Natural killer cell (primary cell): ENCODE measurements around the gene HOXA6. TPM values are rescaled to one million over a fixed set of nuclear protein-coding genes. Genes with fewer than 3 reads are reported as not detected.

Experiments used
- ATAC-seq, 3 donors: fragments of 150-1000 bp in 2 of 3; fragments of 200-7000 bp in 1 of 3; cut with Tn5 transposase; 1 replicate in 1 of 3; 2 replicates in 2 of 3; pipeline ENCODE4 v1.10.0; 2021; ENCODE audit warnings: mild to moderate bottlenecking in 2 of 3, moderate library complexity in 2 of 3
- DNase-seq, 2 donors: peaks; one replicate each; pipeline versions ENCODE4 v3.0.0 to v3.0.0-alpha.2; 2013 to 2021; ENCODE audit warnings: mixed read lengths in 1 of 2
- H3K27ac ChIP-seq: one replicate; pipeline ENCODE4 v1.5.1; 2013; ENCODE audit warnings: mild to moderate bottlenecking, low read length
- H3K27me3 ChIP-seq: one replicate; pipeline ENCODE4 v1.6.1; 2013; ENCODE audit warnings: low read length; ENCODE audit not compliant: control insufficient read depth, insufficient read depth
- H3K36me3 ChIP-seq: one replicate; pipeline ENCODE4 v1.6.1; 2013; ENCODE audit warnings: low read length; ENCODE audit not compliant: control insufficient read depth, insufficient read depth
- H3K4me1 ChIP-seq: one replicate; pipeline ENCODE4 v1.6.1; 2013; ENCODE audit warnings: low read length; ENCODE audit not compliant: control insufficient read depth, insufficient read depth
- H3K4me3 ChIP-seq: one replicate; pipeline ENCODE4 v1.5.1; 2013; ENCODE audit warnings: low read length
- H3K9me3 ChIP-seq: one replicate; pipeline ENCODE4 v1.6.1; 2013; ENCODE audit warnings: low read length; ENCODE audit not compliant: control insufficient read depth, insufficient read depth
- H3K27ac Mint-ChIP-seq, 2 donors: one replicate each; pipeline ENCODE4 v1.8.0; 2022; ENCODE audit warnings: mild to moderate bottlenecking in 2 of 2, mixed read lengths in 2 of 2, moderate library complexity in 1 of 2
- H3K27me3 Mint-ChIP-seq, 2 donors: one replicate each; pipeline ENCODE4 v1.8.0; 2022; ENCODE audit warnings: low read depth in 2 of 2, mixed read lengths in 2 of 2
- H3K36me3 Mint-ChIP-seq: one replicate; pipeline ENCODE4 v1.8.0; 2022; ENCODE audit warnings: mixed read lengths
- H3K4me1 Mint-ChIP-seq, 2 donors: one replicate each; pipeline ENCODE4 v1.8.0; 2022; ENCODE audit warnings: mixed read lengths in 2 of 2
- H3K4me3 Mint-ChIP-seq: one replicate; pipeline ENCODE4 v1.8.0; 2022; ENCODE audit warnings: mild to moderate bottlenecking, moderate library complexity, mixed read lengths
- H3K9me3 Mint-ChIP-seq, 2 donors: one replicate each; pipeline ENCODE4 v1.8.0; 2022; ENCODE audit warnings: mixed read lengths in 2 of 2
- CTCF ChIP-seq: fragments of 200-600 bp; IDR thresholded peaks from one replicate; pipeline ENCODE4 v1.8.0; 2022; ENCODE audit warnings: antibody characterized with exemption
- WGBS: methylation state at CpG from one replicate; pipeline ENCODE4 v1.1.7; 2013; ENCODE audit warnings: missing lambda C conversion rate; ENCODE audit not compliant: insufficient coverage; 5-methylcytosine and 5-hydroxymethylcytosine counted together
- intact Hi-C: fragments of 100-400 bp; cut with micrococcal nuclease; formaldehyde crosslinking; loops from one replicate; pipeline ENCODE4 v1.14.2; 2022
- total RNA-seq, 4 donors: library from RNA; stranded (reverse); fragments of 120-200 nt in 1 of 4; gene quantifications; one replicate each; pipeline versions ENCODE4 v1.2.3 to v1.2.4, GENCODE V29; 2013 to 2022

HOXA6 gene
- total RNA-seq, 3 donors from 2014 or later (not counting 1 experiment from before 2014, with no cell fraction given), result 0.28 to 0.65 (median 0.43) TPM

GRCh38 chr7:27146491-27147198 lies 929 bp downstream of the HOXA6 start:
- peak overlapping the region; percentile 45 for H3K4me3 Mint-ChIP-seq
- H3K4me1 Mint-ChIP-seq, result peaks cover 14 to 30% of the 10 kb centered on the region in 2 donors
- H3K4me3 ChIP-seq, result no peak overlapping the region
- H3K27ac ChIP-seq, result no peak overlapping the region
- DNase-seq, result no peak
- peaks cover 43% of the 10 kb centered on the region for H3K27me3 ChIP-seq
- peaks cover 42% of the 10 kb centered on the region for H3K4me1 ChIP-seq
- no peak for TF ChIP-seq CTCF
- no peaks in the 10 kb centered on the region for H3K9me3 Mint-ChIP-seq
- intact Hi-C loops, result no loop called here
- 91% methylated on average over 5 of the region's 5 CpGs for WGBS
- no peaks in the 10 kb centered on the region for H3K36me3 Mint-ChIP-seq
- no peaks in the 10 kb centered on the region for H3K9me3 ChIP-seq
- H3K27ac Mint-ChIP-seq, result no peak overlapping the region
- no peak for ATAC-seq
- H3K27me3 Mint-ChIP-seq, result peaks cover 55 to 58% of the 10 kb centered on the region in 2 donors
- no peaks in the 10 kb centered on the region for H3K36me3 ChIP-seq

GRCh38 chr7:27145914-27146412 lies 1.6 kb downstream of the HOXA6 start:
- 93% methylated on average over 10 of the region's 11 CpGs for WGBS
- intact Hi-C loops, result no loop called here
- no peak overlapping the region for H3K27ac ChIP-seq
- no peak for TF ChIP-seq CTCF
- H3K36me3 Mint-ChIP-seq, result no peaks in the 10 kb centered on the region
- no peaks in the 10 kb centered on the region for H3K9me3 ChIP-seq
- H3K27me3 ChIP-seq, result peaks cover 36% of the 10 kb centered on the region
- H3K27ac Mint-ChIP-seq, result no peak overlapping the region
- H3K4me3 ChIP-seq, result no peak overlapping the region
- H3K9me3 Mint-ChIP-seq, result no peaks in the 10 kb centered on the region
- DNase-seq, result no peak
- peaks cover 8 to 23% of the 10 kb centered on the region in 2 donors for H3K4me1 Mint-ChIP-seq
- no peak for ATAC-seq
- H3K4me3 Mint-ChIP-seq, result no peak overlapping the region
- no peaks in the 10 kb centered on the region for H3K36me3 ChIP-seq
- peaks cover 35% of the 10 kb centered on the region for H3K4me1 ChIP-seq
- H3K27me3 Mint-ChIP-seq, result peaks cover 52 to 55% of the 10 kb centered on the region in 2 donors

GRCh38 chr7:27145165-27145913 lies 2.2 kb downstream of the HOXA6 start:
- no peaks in the 10 kb centered on the region for H3K9me3 ChIP-seq
- intact Hi-C loops, result no loop called here
- ATAC-seq, result no peak

More at GRCh38 chr7:27145165-27145913, 2.2 kb downstream of the HOXA6 start:
- no peak for DNase-seq
- Histone ChIP-seq H3K27ac (no peak overlapping the region), H3K4me3 (no peak overlapping the region), H3K36me3 (no peaks in the 10 kb centered on the region), H3K4me1 (peaks cover 30% of the 10 kb centered on the region), H3K27me3 (peaks cover 33% of the 10 kb centered on the region)
- Mint-ChIP-seq H3K36me3 (no peaks in the 10 kb centered on the region), H3K27ac (no peak overlapping the region), H3K27me3 (peaks cover 46 to 49% of the 10 kb centered on the region in 2 donors), H3K4me1 (peaks cover 2 to 17% of the 10 kb centered on the region in 2 donors), H3K9me3 (no peaks in the 10 kb centered on the region), H3K4me3 (no peak overlapping the region)
- WGBS, result 90% methylated on average over 47 of the region's 47 CpGs
- no peak for TF ChIP-seq CTCF
